HG02943 (cell line): Measurements from ENCODE around the gene OXER1.
"Not testable (repeated sequence)": the region's sequence is repeated elsewhere in the genome, so short reads cannot be mapped to it uniquely, and the experiment has no call there.

Experiments
- ATAC-seq: cut with Tn5 transposase; IDR thresholded peaks from one replicate; pipeline ENCODE4 v1.9.1; 2021; ENCODE audit warnings: mild to moderate bottlenecking, low read depth, moderate library complexity; ENCODE audit not compliant: unreplicated experiment

OXER1 gene

GRCh38 chr2:42754021-42754775 lies 9.7 kb downstream of the OXER1 start:
- peak; percentile 56 for ATAC-seq

- no peak for ATAC-seq
These were observed 10.8 kb downstream of the OXER1 start for GRCh38 chr2:42752816-42753813.

GRCh38 chr2:42752314-42752713 lies 11.6 kb downstream of the OXER1 start:
- ATAC-seq, result peak; percentile 46

- ATAC-seq, result no peak
These were observed 15.1 kb downstream of the OXER1 start for GRCh38 chr2:42748840-42749239.

GRCh38 chr2:42747422-42747821 lies 16.5 kb downstream of the OXER1 start:
- ATAC-seq, result no peak

GRCh38 chr2:42744545-42745082 lies 19.3 kb downstream of the OXER1 start:
- ATAC-seq, result no peak

GRCh38 chr2:42743659-42743990 lies 20.3 kb downstream of the OXER1 start:
- ATAC-seq, result no peak

- ATAC-seq, result no peak
These were observed 20.9 kb downstream of the OXER1 start for GRCh38 chr2:42742740-42743658.

GRCh38 chr2:42741140-42741539 lies 22.8 kb downstream of the OXER1 start:
- no peak for ATAC-seq

- ATAC-seq, result no peak
These were observed 27.2 kb downstream of the OXER1 start for GRCh38 chr2:42736598-42737322.

- ATAC-seq, result no peak
These were observed 30.1 kb downstream of the OXER1 start for GRCh38 chr2:42733852-42734251.

GRCh38 chr2:42731316-42731715 lies 32.6 kb downstream of the OXER1 start:
- ATAC-seq, result not testable (repeated sequence)

GRCh38 chr2:42726680-42727079 lies 37.3 kb downstream of the OXER1 start:
- no peak for ATAC-seq

GRCh38 chr2:42725657-42726056 lies 38.3 kb downstream of the OXER1 start:
- ATAC-seq, result no peak

- ATAC-seq, result no peak
These were observed 39.0 kb downstream of the OXER1 start for GRCh38 chr2:42724886-42725285.

GRCh38 chr2:42723465-42723864 lies 40.5 kb downstream of the OXER1 start:
- no peak for ATAC-seq

GRCh38 chr2:42722320-42723190 lies 41.4 kb downstream of the OXER1 start:
- ATAC-seq, result peak; percentile 81

GRCh38 chr2:42721898-42722297 lies 42.0 kb downstream of the OXER1 start:
- ATAC-seq, result no peak

GRCh38 chr2:42714686-42715085 lies 49.2 kb downstream of the OXER1 start:
- ATAC-seq, result no peak
